ENCODE results near the gene MTO1.
"Not testable (repeated sequence)": the region's sequence is repeated elsewhere in the genome, so short reads cannot be mapped to it uniquely, and the experiment has no call there.

MTO1 gene

GRCh38 chr6:73508776-73509175, 47.2 kb downstream of the MTO1 start:
- no peaks in the 10 kb centered on the region for H3K27me3 Mint-ChIP-seq
- H3K36me3 Mint-ChIP-seq (ENCODE audit: insufficient read depth), result peaks cover 16% of the 10 kb centered on the region
- H3K27ac Mint-ChIP-seq (ENCODE audit: low read depth), result no peak overlapping the region

GRCh38 chr6:73509851-73510250, 48.3 kb downstream of the MTO1 start:
- DNase-seq (ENCODE audit: low spot score in 2 of 2) (no peak), ATAC-seq (replicated peaks; ENCODE audit: extremely low read depth, poor library complexity, severe bottlenecking) (no peak)
- no peaks in the 10 kb centered on the region for H3K27me3 Mint-ChIP-seq
- peaks cover 4% of the 10 kb centered on the region for H3K4me1 Mint-ChIP-seq
- peaks cover 18% of the 10 kb centered on the region for H3K36me3 Mint-ChIP-seq (ENCODE audit: insufficient read depth)
- H3K9me3 Mint-ChIP-seq, result no peaks in the 10 kb centered on the region
- no peak overlapping the region for H3K27ac Mint-ChIP-seq (ENCODE audit: low read depth)
- no peak overlapping the region for H3K4me3 Mint-ChIP-seq

More at GRCh38 chr6:73508776-73509175, 47.2 kb downstream of the MTO1 start:
- DNase-seq (ENCODE audit: low spot score in 2 of 2), result no peak
- no peaks in the 10 kb centered on the region for H3K9me3 Mint-ChIP-seq
- no peak overlapping the region for H3K4me3 Mint-ChIP-seq
- no peak for ATAC-seq (replicated peaks; ENCODE audit: extremely low read depth, poor library complexity, severe bottlenecking)
- H3K4me1 Mint-ChIP-seq, result no peaks in the 10 kb centered on the region

GRCh38 chr6:73511796-73512195, 50.3 kb downstream of the MTO1 start:
- Mint-ChIP-seq H3K36me3 (ENCODE audit: insufficient read depth) (peaks cover 35% of the 10 kb centered on the region), H3K9me3 (no peaks in the 10 kb centered on the region), H3K4me1 (peaks cover 23% of the 10 kb centered on the region), H3K27ac (ENCODE audit: low read depth) (no peak overlapping the region), H3K4me3 (no peak overlapping the region), H3K27me3 (no peaks in the 10 kb centered on the region)
- DNase-seq (ENCODE audit: low spot score in 2 of 2), result no peak
- ATAC-seq (replicated peaks; ENCODE audit: extremely low read depth, poor library complexity, severe bottlenecking), result no peak

GRCh38 chr6:73513496-73513854, 51.9 kb downstream of the MTO1 start:
- Mint-ChIP-seq H3K27me3 (no peaks in the 10 kb centered on the region), H3K4me1 (peaks cover 33% of the 10 kb centered on the region), H3K4me3 (no peak overlapping the region), H3K36me3 (ENCODE audit: insufficient read depth) (peaks cover 49% of the 10 kb centered on the region), H3K9me3 (no peaks in the 10 kb centered on the region), H3K27ac (ENCODE audit: low read depth) (peak overlapping the region; percentile 87)
- ATAC-seq (replicated peaks; ENCODE audit: extremely low read depth, poor library complexity, severe bottlenecking) (no peak), DNase-seq (ENCODE audit: low spot score in 2 of 2) (no peak)

- Mint-ChIP-seq H3K4me3 (no peak overlapping the region), H3K36me3 (ENCODE audit: insufficient read depth) (peaks cover 62% of the 10 kb centered on the region), H3K27ac (ENCODE audit: low read depth) (peak overlapping the region; percentile 87), H3K9me3 (no peaks in the 10 kb centered on the region), H3K4me1 (peaks cover 46% of the 10 kb centered on the region), H3K27me3 (no peaks in the 10 kb centered on the region)
- no peak for ATAC-seq (replicated peaks; ENCODE audit: extremely low read depth, poor library complexity, severe bottlenecking)
- no peak for DNase-seq (ENCODE audit: low spot score in 2 of 2)
These were observed 53.2 kb downstream of the MTO1 start for GRCh38 chr6:73514746-73515110.

- Mint-ChIP-seq H3K36me3 (ENCODE audit: insufficient read depth) (peaks cover 67% of the 10 kb centered on the region), H3K4me1 (peaks cover 51% of the 10 kb centered on the region), H3K4me3 (no peak overlapping the region), H3K27me3 (no peaks in the 10 kb centered on the region), H3K27ac (ENCODE audit: low read depth) (peak overlapping the region; percentile 87), H3K9me3 (no peaks in the 10 kb centered on the region)
- DNase-seq (ENCODE audit: low spot score in 2 of 2), result no peak
- ATAC-seq (replicated peaks; ENCODE audit: extremely low read depth, poor library complexity, severe bottlenecking), result peak; percentile 18
These were observed 53.7 kb downstream of the MTO1 start for GRCh38 chr6:73515204-73515655.

- Mint-ChIP-seq H3K4me1 (peaks cover 57% of the 10 kb centered on the region), H3K27ac (ENCODE audit: low read depth) (peak overlapping the region; percentile 87), H3K36me3 (ENCODE audit: insufficient read depth) (peaks cover 75% of the 10 kb centered on the region), H3K9me3 (no peaks in the 10 kb centered on the region), H3K4me3 (peak overlapping the region; percentile 52), H3K27me3 (no peaks in the 10 kb centered on the region)
- no peak for ATAC-seq (replicated peaks; ENCODE audit: extremely low read depth, poor library complexity, severe bottlenecking)
- no peak for DNase-seq (ENCODE audit: low spot score in 2 of 2)
These were observed 55.3 kb downstream of the MTO1 start for GRCh38 chr6:73516514-73517489.

- Mint-ChIP-seq H3K4me1 (peaks cover 69% of the 10 kb centered on the region), H3K4me3 (peak overlapping the region; percentile 85), H3K36me3 (ENCODE audit: insufficient read depth) (peaks cover 76% of the 10 kb centered on the region), H3K27ac (ENCODE audit: low read depth) (peak overlapping the region; percentile 95)
- DNase-seq (ENCODE audit: low spot score in 2 of 2); H3K27me3 Mint-ChIP-seq; ATAC-seq (replicated peaks; ENCODE audit: extremely low read depth, poor library complexity, severe bottlenecking); H3K9me3 Mint-ChIP-seq: not testable (repeated sequence)
These were observed 56.8 kb downstream of the MTO1 start for GRCh38 chr6:73518100-73518981.

GRCh38 chr6:73518982-73519881, 57.7 kb downstream of the MTO1 start:
- H3K36me3 Mint-ChIP-seq (ENCODE audit: insufficient read depth), result peaks cover 80% of the 10 kb centered on the region
- peak overlapping the region; percentile 85 for H3K4me3 Mint-ChIP-seq
- H3K4me1 Mint-ChIP-seq, result peaks cover 74% of the 10 kb centered on the region
- H3K9me3 Mint-ChIP-seq; H3K27me3 Mint-ChIP-seq; ATAC-seq (replicated peaks; ENCODE audit: extremely low read depth, poor library complexity, severe bottlenecking); DNase-seq (ENCODE audit: low spot score in 2 of 2): not testable (repeated sequence)
- peak overlapping the region; percentile 95 for H3K27ac Mint-ChIP-seq (ENCODE audit: low read depth)

GRCh38 chr6:73519926-73520687, 58.6 kb downstream of the MTO1 start:
- peak; percentile 60 to 66 for DNase-seq (ENCODE audit: low spot score in 2 of 2)
- H3K4me1 Mint-ChIP-seq, result peaks cover 68% of the 10 kb centered on the region
- no peaks in the 10 kb centered on the region for H3K27me3 Mint-ChIP-seq
- H3K27ac Mint-ChIP-seq (ENCODE audit: low read depth), result peak overlapping the region; percentile 95
- H3K9me3 Mint-ChIP-seq, result no peaks in the 10 kb centered on the region
- peak; percentile 22 for ATAC-seq (replicated peaks; ENCODE audit: extremely low read depth, poor library complexity, severe bottlenecking)
- H3K4me3 Mint-ChIP-seq, result peak overlapping the region; percentile 85
- peaks cover 71% of the 10 kb centered on the region for H3K36me3 Mint-ChIP-seq (ENCODE audit: insufficient read depth)

GRCh38 chr6:73520688-73521350, 59.3 kb downstream of the MTO1 start, which contains the start of gene EEF1A1:
Gene EEF1A1 (minus strand): TSS chr6:73521032. CDS start chr6:73520026, 1,006 bp downstream.
- Mint-ChIP-seq H3K36me3 (ENCODE audit: insufficient read depth) (peaks cover 64% of the 10 kb centered on the region), H3K9me3 (no peaks in the 10 kb centered on the region)

More at GRCh38 chr6:73520688-73521350, 59.3 kb downstream of the MTO1 start, which contains the start of gene EEF1A1:
- Mint-ChIP-seq H3K27me3 (no peaks in the 10 kb centered on the region), H3K4me1 (peaks cover 61% of the 10 kb centered on the region), H3K4me3 (peak within 1 kb of the TSS; percentile 85), H3K27ac (ENCODE audit: low read depth) (peak within 1 kb of the TSS; percentile 95)
- ATAC-seq (replicated peaks; ENCODE audit: extremely low read depth, poor library complexity, severe bottlenecking), result peak; percentile 78
- peak; percentile 95 to 99 for DNase-seq (ENCODE audit: low spot score in 2 of 2)
